Subcutaneous abdominal adipose tissue (tissue), 5 donors: Measurements from ENCODE around the gene SEC14L5.

Experiments used
- H3K27ac ChIP-seq: one replicate; pipeline ENCODE4 v1.7.0; 2013; ENCODE audit warnings: low read depth, mild to moderate bottlenecking, inconsistent platforms, low read length, moderate library complexity
- H3K27me3 ChIP-seq, 5 donors: one replicate each; pipeline ENCODE4 v1.7.0; 2013; ENCODE audit warnings: low read length in 5 of 5, inconsistent platforms in 1 of 5; ENCODE audit not compliant: control insufficient read depth in 5 of 5, insufficient read depth in 4 of 5
- H3K36me3 ChIP-seq, 5 donors: one replicate each; pipeline ENCODE4 v1.7.0; 2013; ENCODE audit warnings: low read length in 5 of 5; ENCODE audit not compliant: control insufficient read depth in 5 of 5, insufficient read depth in 5 of 5
- H3K4me1 ChIP-seq, 5 donors: one replicate each; pipeline ENCODE4 v1.7.0; 2013; ENCODE audit warnings: low read length in 5 of 5, mild to moderate bottlenecking in 3 of 5, moderate library complexity in 1 of 5; ENCODE audit not compliant: control insufficient read depth in 5 of 5, insufficient read depth in 5 of 5
- H3K4me3 ChIP-seq, 5 donors: one replicate each; pipeline ENCODE4 v1.7.0; 2013; ENCODE audit warnings: low read length in 5 of 5, low read depth in 1 of 5
- H3K9ac ChIP-seq, 5 donors: one replicate each; pipeline ENCODE4 v1.7.0; 2013; ENCODE audit warnings: low read length in 5 of 5, mild to moderate bottlenecking in 4 of 5, moderate library complexity in 3 of 5
- H3K9me3 ChIP-seq, 5 donors: one replicate each; pipeline ENCODE4 v1.7.0; 2013; ENCODE audit warnings: low read length in 5 of 5; ENCODE audit not compliant: control insufficient read depth in 5 of 5
- donor health status: healthy.
- donor health status: healthy.
- donor health status: healthy.
- donor health status: healthy.
- donor health status: healthy.

The SEC14L5 gene

DNA sequence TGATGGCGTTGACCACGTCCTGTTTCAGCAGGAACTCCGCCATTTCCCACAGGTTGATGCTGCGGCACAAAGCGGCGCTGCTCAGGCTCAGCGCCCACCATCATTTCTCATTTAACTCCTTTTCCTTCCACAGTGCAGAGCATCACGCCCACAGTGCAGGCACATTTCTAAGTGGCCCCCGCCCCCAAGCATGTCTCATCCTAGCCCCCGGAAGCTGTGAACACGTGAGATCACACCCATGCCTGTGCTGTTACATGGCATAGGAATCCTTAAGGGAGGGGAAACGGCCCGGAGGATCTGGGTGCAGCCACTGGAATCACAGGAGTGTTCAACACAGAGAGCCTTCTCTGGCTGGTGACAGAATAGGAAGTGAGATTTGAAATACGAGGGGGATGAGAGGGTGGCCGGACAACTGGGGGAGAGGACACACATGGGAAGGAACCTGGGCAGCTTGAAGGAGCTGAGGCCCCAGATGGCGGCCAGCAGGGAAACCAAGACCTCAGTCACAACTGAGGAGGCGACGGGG, 70.9 kb downstream of the SEC14L5 start:
- Histone ChIP-seq H3K9me3 (no peaks in the 10 kb centered on the region), H3K36me3 (peaks cover 0 to 47% (median 31%) of the 10 kb centered on the region in 5 donors), H3K4me1 (peaks cover 2 to 19% (median 11%) of the 10 kb centered on the region in 5 donors), H3K4me3 (no peak overlapping the region), H3K27me3 (no peaks in the 10 kb centered on the region), H3K9ac (no peak overlapping the region), H3K27ac (no peak overlapping the region)

DNA sequence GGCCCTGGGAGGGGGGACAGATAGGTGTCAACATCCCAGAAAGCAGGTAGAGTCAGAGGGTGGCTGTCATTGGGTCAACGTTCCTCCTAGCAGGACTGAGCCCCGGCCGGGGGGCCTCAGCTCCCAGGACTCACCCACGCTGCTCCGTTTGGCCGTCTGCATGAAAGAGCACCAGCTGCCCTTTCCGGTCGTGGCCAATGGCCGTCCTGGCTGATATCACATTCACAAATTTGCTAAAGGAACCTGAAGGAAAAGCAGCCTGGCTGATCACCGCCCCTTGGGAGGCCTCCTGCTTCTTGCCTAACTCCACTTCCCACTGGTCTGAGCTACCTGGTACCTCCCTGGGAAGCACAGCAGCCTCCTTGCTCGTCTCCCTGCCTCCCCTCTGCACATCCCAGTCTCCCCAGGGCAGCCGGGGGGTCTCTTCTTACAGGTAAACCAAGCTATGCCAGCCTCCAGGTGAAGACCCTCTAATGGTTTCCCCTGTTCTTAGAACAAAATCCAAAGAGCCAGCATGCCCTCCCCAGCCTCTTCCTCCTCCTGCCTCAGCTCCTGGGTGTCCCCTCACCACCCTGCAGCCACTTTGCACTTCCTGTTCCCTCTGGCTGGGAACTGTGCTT, 72.2 kb downstream of the SEC14L5 start:
- Histone ChIP-seq H3K4me1 (peaks cover 2 to 27% (median 18%) of the 10 kb centered on the region in 5 donors), H3K27ac (no peak overlapping the region), H3K9ac (no peak overlapping the region), H3K9me3 (no peaks in the 10 kb centered on the region), H3K4me3 (no peak overlapping the region), H3K27me3 (no peaks in the 10 kb centered on the region), H3K36me3 (peaks cover 0 to 40% (median 26%) of the 10 kb centered on the region in 5 donors)

DNA sequence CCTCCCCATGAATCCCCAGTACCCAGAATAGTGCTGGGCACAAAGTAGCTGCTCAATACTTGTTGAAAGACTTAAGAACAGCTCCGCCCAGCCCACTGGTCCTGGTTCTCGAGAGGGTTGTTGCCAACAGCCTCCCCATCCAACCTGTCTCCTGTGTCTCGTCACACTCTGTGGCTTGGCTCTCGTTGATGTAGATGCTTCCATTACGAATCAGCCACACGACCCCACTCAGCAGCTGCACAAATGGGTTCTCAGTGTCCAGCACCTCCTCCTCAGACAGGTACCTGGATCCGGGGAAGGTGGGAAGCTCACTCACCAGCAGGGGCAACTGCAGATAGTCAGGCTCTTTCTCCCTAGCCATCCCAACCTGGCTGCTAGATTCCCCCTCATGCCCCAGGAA, 73.5 kb downstream of the SEC14L5 start:
- H3K27ac ChIP-seq = no peak overlapping the region
- H3K4me1 ChIP-seq = peaks cover 2 to 27% (median 18%) of the 10 kb centered on the region in 5 donors
- H3K4me3 ChIP-seq = no peak overlapping the region
- no peak overlapping the region for H3K9ac ChIP-seq
- no peaks in the 10 kb centered on the region for H3K27me3 ChIP-seq
- H3K36me3 ChIP-seq = peaks cover 0 to 39% (median 26%) of the 10 kb centered on the region in 5 donors
- H3K9me3 ChIP-seq = no peaks in the 10 kb centered on the region

DNA sequence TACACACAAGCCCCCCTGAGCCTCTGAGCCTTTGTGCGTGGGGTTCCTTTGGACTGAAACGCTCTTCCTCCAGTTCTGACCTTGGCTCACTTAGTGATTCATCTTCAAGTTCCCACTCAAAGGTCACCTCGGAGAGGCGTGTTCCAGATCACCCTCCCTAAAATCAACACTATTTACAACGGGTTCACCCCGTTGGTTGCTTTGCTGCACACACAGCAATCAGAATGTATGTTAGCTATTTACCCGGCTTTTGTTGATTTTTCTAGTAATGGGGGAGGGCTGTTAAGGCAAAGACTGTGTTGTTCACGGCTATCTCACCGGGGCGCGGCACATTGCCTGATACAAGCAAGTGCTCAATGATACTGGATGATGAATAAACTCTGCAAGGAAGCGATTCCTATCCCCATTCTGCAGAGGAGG, 74.6 kb downstream of the SEC14L5 start:
- Histone ChIP-seq H3K36me3 (peaks cover 0 to 28% (median 17%) of the 10 kb centered on the region in 5 donors), H3K9ac (peak overlapping the region; percentile 56 to 87 (median 70)), H3K9me3 (no peaks in the 10 kb centered on the region), H3K27ac (no peak overlapping the region), H3K4me1 (peaks cover 2 to 27% (median 18%) of the 10 kb centered on the region in 5 donors), H3K27me3 (no peaks in the 10 kb centered on the region), H3K4me3 (peak overlapping the region; percentile 61 to 91 (median 90))

DNA sequence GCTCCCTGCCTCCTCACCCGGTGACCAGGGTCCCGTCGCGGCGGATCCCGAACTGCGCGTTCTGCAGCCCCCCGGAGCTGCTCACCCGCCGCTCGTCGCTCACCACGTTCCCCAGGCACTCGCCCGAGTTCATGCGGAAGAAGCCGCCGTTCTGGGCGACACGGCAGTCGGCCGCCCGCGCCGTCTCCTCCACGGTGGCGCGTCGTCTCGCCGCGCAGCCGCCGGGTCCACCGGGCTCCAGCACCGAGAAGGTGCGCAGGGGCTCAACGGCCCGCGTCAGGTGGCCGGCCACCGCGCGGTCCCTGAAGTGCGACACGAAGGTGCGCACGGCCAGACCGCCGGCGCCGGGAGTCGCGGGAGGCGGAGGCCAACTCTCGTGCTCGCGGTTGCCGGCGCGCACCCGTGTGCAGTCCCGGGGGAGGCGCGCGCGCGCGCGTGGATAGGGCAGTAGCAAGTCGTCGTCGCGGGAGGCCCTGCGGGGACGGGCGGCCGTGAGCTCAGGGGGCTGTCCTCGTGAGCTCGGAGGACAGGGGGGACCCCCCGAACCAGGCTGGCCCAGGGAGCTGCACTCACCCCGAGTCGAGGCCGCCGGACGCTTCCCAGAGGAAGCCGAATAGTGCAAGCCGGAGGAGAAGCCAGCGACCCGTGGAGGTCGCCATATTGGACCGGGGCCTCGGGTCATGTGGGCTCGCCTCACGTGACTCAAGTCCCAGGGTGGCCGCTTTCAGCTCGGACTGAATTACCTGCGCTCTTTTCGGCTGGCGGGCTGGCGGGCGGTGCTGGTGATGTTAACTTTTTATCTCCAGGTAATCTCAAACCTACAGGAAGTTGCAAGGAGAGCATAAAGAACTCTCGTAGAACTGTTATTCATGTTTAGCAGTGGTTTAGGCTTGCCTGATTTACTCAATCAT, 75.4 kb downstream of the SEC14L5 start, which contains the start of gene NAGPA:
TSS of gene NAGPA (minus strand) at position 680 of the 911 bp plus-strand sequence. CDS start at position 659, 21 bp downstream.
- Histone ChIP-seq H3K36me3 (peaks cover 0 to 20% (median 13%) of the 10 kb centered on the region in 5 donors), H3K27ac (peak within 1 kb of the TSS; percentile 50), H3K27me3 (no peaks in the 10 kb centered on the region), H3K4me1 (peaks cover 2 to 27% (median 18%) of the 10 kb centered on the region in 5 donors), H3K9ac (peak within 1 kb of the TSS; percentile 56 to 87 (median 70)), H3K4me3 (peak within 1 kb of the TSS; percentile 61 to 91 (median 90)), H3K9me3 (no peaks in the 10 kb centered on the region)

DNA sequence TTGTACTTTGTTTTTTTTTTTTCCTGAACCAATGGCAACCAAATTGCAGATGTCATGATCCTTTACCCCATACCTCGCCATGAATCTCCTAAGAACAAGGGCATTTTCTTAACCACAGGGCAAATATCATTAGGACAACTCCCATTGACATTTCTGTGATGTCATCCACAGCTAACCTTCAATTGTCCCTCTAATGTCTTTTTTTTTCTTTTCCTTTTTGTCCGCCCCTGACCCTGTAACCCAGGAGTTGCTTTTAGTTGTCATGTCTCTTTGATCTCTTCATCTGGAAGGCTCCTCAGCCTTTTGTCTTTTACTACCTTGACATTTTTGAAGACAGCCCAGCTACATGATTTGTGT, 76.0 kb downstream of the SEC14L5 start:
- Histone ChIP-seq H3K36me3 (peaks cover 0 to 14% (median 7%) of the 10 kb centered on the region in 5 donors), H3K9me3 (no peaks in the 10 kb centered on the region), H3K9ac (peak overlapping the region; percentile 0 to 87 (median 70)), H3K4me3 (peak overlapping the region; percentile 61 to 91 (median 90)), H3K4me1 (peaks cover 2 to 27% (median 18%) of the 10 kb centered on the region in 5 donors), H3K27me3 (no peaks in the 10 kb centered on the region), H3K27ac (peak overlapping the region; percentile 50)

DNA sequence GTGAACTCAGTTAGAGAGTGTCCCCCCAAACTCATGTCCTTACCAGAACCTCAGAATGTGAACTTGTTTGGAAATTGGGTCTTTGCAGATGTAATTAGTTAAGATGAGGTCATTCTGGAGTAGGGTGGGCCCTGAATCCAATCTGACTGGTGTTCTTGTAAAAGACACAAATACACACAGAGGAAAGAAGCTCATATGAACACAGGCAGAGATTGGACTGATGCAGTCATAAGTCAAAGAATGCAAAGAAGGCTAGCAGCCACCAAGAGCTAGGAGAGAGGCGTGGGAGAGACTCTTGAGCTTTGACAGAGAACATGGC, 77.7 kb downstream of the SEC14L5 start:
- no peak overlapping the region for H3K9ac ChIP-seq
- H3K27ac ChIP-seq = no peak overlapping the region
- H3K9me3 ChIP-seq = no peaks in the 10 kb centered on the region
- no peaks in the 10 kb centered on the region for H3K27me3 ChIP-seq
- peaks cover 2 to 27% (median 18%) of the 10 kb centered on the region in 5 donors for H3K4me1 ChIP-seq
- H3K36me3 ChIP-seq = peaks cover 0 to 2% (median 0%) of the 10 kb centered on the region in 5 donors
- H3K4me3 ChIP-seq = no peak overlapping the region

DNA sequence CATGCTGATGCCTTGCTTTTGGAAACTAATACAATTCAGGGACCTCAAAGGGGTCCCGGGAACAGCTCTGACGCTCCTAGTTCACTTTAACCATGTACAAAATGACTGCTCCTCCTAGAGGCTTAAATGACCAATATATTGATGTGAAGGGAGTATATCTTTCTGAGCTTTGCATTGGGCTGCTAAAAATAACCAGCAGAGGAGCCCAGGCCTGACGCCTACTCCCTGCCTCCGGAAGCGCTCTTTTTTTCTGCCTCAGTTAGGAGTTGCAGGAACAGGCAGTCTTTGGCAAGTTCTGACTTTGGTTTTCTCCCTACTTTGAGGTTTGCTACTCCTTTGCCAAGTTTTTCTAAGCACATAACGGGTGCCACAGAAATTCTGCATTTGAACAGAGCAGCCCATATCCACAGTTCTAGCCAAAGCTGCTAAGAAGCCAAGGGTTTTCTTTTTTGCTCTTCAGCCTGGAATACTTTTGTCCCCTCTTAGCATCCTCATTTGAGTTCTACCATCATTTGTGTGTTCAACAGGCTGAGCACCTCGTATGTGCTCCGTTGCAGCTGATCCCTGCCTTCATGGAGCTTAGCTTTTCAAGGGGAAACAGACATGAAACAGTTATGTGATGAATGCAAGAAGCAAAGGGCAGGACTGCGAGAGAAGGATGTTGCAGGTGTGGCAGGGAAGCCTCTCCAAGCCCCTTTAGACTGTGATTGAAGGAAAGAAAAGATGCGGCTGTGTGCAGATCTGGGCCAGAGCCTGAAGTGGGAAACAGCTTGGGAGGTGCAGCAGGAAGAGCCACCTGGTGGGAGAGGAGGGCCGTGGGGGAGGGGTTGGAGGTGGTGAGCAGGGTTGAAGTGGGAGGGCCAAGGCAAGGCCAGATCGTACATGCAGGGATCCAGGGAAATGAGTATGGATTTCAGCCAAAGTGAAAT, 78.4 kb downstream of the SEC14L5 start:
- Histone ChIP-seq H3K4me3 (no peak overlapping the region), H3K36me3 (no peaks in the 10 kb centered on the region), H3K9ac (no peak overlapping the region), H3K27ac (no peak overlapping the region), H3K4me1 (peaks cover 2 to 32% (median 21%) of the 10 kb centered on the region in 5 donors), H3K27me3 (no peaks in the 10 kb centered on the region), H3K9me3 (no peaks in the 10 kb centered on the region)

DNA sequence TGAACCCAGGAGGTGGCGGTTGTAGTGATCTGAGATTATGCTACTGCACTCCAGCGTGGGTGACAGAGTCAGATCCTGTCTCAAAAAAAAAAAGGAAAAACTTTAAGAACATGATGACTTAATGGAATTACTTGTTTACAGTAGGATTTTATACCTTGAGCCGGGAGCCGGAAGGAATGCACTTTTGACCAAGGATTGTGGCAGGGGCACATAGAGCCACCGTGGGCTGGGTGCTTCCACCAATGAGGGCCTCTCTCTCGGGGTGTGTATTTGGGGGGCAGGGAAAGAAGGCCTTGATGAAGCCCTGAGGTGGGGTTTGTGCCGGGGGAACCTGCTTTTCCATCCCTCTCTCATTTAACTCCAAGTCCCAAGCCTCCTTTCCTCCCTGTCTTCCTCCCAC, 82.3 kb downstream of the SEC14L5 start:
- peaks cover 0 to 6% (median 0%) of the 10 kb centered on the region in 5 donors for H3K4me1 ChIP-seq
- H3K27me3 ChIP-seq = no peaks in the 10 kb centered on the region
- no peaks in the 10 kb centered on the region for H3K9me3 ChIP-seq
- H3K9ac ChIP-seq = no peak overlapping the region
- H3K27ac ChIP-seq = no peak overlapping the region
- H3K4me3 ChIP-seq = no peak overlapping the region
- peaks cover 0 to 6% (median 0%) of the 10 kb centered on the region in 5 donors for H3K36me3 ChIP-seq
